RWPE1 (cell line): ENCODE results near the gene PCDHA10.
"Not testable (repeated sequence)": the region's sequence is repeated elsewhere in the genome, so short reads cannot be mapped to it uniquely, and the experiment has no call there.

ENCODE experiments used
- CTCF ChIA-PET: fragments of 350-600 bp; sonication (Branson Sonifier 250); formaldehyde crosslinking; extraction: SDS; loops from one replicate; lab custom pipeline; 2021; lab: Yijun Ruan, JAX
- POLR2A ChIA-PET: fragments of 400-600 bp; formaldehyde crosslinking; extraction: SDS; loops from one replicate; lab custom pipeline; 2020; ENCODE audit warnings: antibody characterized with exemption; ENCODE audit not compliant: low non-redundant PET; lab: Yijun Ruan, JAX
- DNase-seq: peaks from one replicate; pipeline ENCODE4 v3.0.0; 2012; ENCODE audit warnings: low spot score
- H3K27ac ChIP-seq: fragments of 450-650 bp; 2 replicates; pipeline ENCODE4 v1.5.1; 2017
- CTCF ChIP-seq: fragments of 450-650 bp; conservative IDR thresholded peaks from 2 replicates; pipeline ENCODE4 v1.5.1; 2017; ENCODE audit warnings: low read depth, mild to moderate bottlenecking

Gene PCDHA10

GRCh38 chr5:140835622-140836510 lies 19.8 kb upstream of the PCDHA10 start:
- no peak for TF ChIP-seq CTCF
- ChIA-PET CTCF (interaction anchor here (0.5 kb wide), 2 partner anchors 24 to 387 kb away, joined by 3 to 4 read pairs; partner anchors contain the start of gene PCDHB14), POLR2A (no interaction called here)
- no peak for DNase-seq
- H3K27ac ChIP-seq = no peak overlapping the region

GRCh38 chr5:140840978-140841962 lies 14.4 kb upstream of the PCDHA10 start, which contains the start of gene PCDHA8:
Gene PCDHA8 (plus strand): TSS chr5:140841187. CDS start chr5:140841322, 135 bp downstream.
- ChIA-PET CTCF (interaction anchor here (0.5 to 4.7 kb wide), 41 partner anchors 8 to 1942 kb away, joined by 3 to 123 read pairs (median 4); partner anchors contain the start of genes PCDHA1, PCDHA11, PCDHA12 and PCDHA13), POLR2A (interaction anchor here (0.5 to 1.0 kb wide), 4 partner anchors 18 to 642 kb away, joined by 3 to 6 read pairs (median 4); no protein-coding TSS in a partner anchor)
- DNase-seq = peak; percentile 73
- no peak within 1 kb of the TSS for H3K27ac ChIP-seq
- TF ChIP-seq CTCF = peak; percentile 85

GRCh38 chr5:140842798-140843733 lies 12.6 kb upstream of the PCDHA10 start:
- CTCF ChIA-PET = interaction anchor here (2.2 to 4.7 kb wide), 2 partner anchors 19 to 26 kb away, joined by 19 to 123 read pairs; partner anchors contain the start of gene PCDHA11
- H3K27ac ChIP-seq = no peak overlapping the region
- TF ChIP-seq CTCF = no peak
- DNase-seq = no peak
- POLR2A ChIA-PET = interaction anchor here (0.6 kb wide), 1 partner anchor 16 kb away, joined by 4 read pairs; no protein-coding TSS in a partner anchor

GRCh38 chr5:140848139-140849102 lies 7.3 kb upstream of the PCDHA10 start, which contains the start of gene PCDHA9:
Gene PCDHA9 (plus strand): TSS chr5:140848382. CDS start chr5:140848496, 114 bp downstream.
- DNase-seq, H3K27ac ChIP-seq, CTCF ChIA-PET, POLR2A ChIA-PET: not testable (repeated sequence)

GRCh38 chr5:140849831-140850634 lies 5.7 kb upstream of the PCDHA10 start:
- H3K27ac ChIP-seq, POLR2A ChIA-PET, CTCF ChIA-PET, DNase-seq: not testable (repeated sequence)
